OCI-LY3 (cell line): Measurements from ENCODE around the gene PFAS.

Experiments
- H2AFZ ChIP-seq: fragments of 200-600, 300-600 bp; shearing (Covaris generic); 2 replicates; pipeline ENCODE4 v1.6.0; 2014; ENCODE audit warnings: antibody characterized with exemption, low read depth, low read length
- H3K27ac ChIP-seq: fragments of 200-600, 300-600 bp; sonication (generic); 2 replicates; pipeline ENCODE4 v1.5.1; 2014; ENCODE audit warnings: mild to moderate bottlenecking, low read length, moderate library complexity, mixed read lengths
- H3K27me3 ChIP-seq: fragments of 200-600, 300-600 bp; sonication (generic); 2 replicates; pipeline ENCODE4 v1.6.1; 2014; ENCODE audit warnings: low read depth, low read length, mixed read lengths
- H3K36me3 ChIP-seq: fragments of 200-600, 300-600 bp; sonication (generic); replicated peaks from 2 replicates; pipeline ENCODE3; 2014; ENCODE audit warnings: low read depth, low read length, mixed read lengths
- H3K4me1 ChIP-seq: fragments of 300-600, 200-600 bp; sonication (generic); 2 replicates; pipeline ENCODE4 v1.6.1; 2014; ENCODE audit warnings: low read length, mixed read lengths
- H3K4me2 ChIP-seq: fragments of 200-600, 300-600 bp; sonication (generic); 2 replicates; pipeline ENCODE4 v1.6.1; 2014; ENCODE audit warnings: low read length, mixed read lengths
- H3K4me3 ChIP-seq: fragments of 300-600, 200-600 bp; sonication (generic); 2 replicates; pipeline ENCODE4 v1.5.1; 2014; ENCODE audit warnings: antibody characterized with exemption, mild to moderate bottlenecking, low read length, moderate library complexity
- H3K79me2 ChIP-seq: fragments of 300-600, 200-600 bp; shearing (Covaris generic); 2 replicates; pipeline ENCODE4 v1.6.1; 2014; ENCODE audit warnings: mild to moderate bottlenecking, low read length, mixed read lengths
- H3K9ac ChIP-seq: fragments of 300-600, 200-600 bp; shearing (Covaris generic); 2 replicates; pipeline ENCODE4 v1.6.0; 2014; ENCODE audit warnings: mild to moderate bottlenecking, low read length, moderate library complexity
- H3K9me3 ChIP-seq: fragments of 200-600, 300-600 bp; shearing (Covaris generic); 2 replicates; pipeline ENCODE4 v1.6.1; 2014; ENCODE audit warnings: low read length, mixed read lengths; ENCODE audit not compliant: insufficient read depth
- H4K20me1 ChIP-seq: fragments of 200-600, 300-600 bp; sonication (generic); 2 replicates; pipeline ENCODE4 v1.6.1; 2016; ENCODE audit warnings: low read length, mixed read lengths; ENCODE audit not compliant: insufficient read depth
- EZH2phosphoT487 ChIP-seq: fragments of 200-600 bp; shearing (Covaris generic); IDR thresholded peaks from 2 replicates; pipeline ENCODE4 v1.6.1; 2018; ENCODE audit warnings: antibody characterized with exemption, mixed run types, low read depth
- TF ChIP-seq, protein P1 (sequence below): fragments of 200-600, 300-600 bp; sonication (generic); IDR thresholded peaks from 2 replicates; pipeline ENCODE4 v1.5.1; 2014; ENCODE audit warnings: antibody characterized with exemption, low read length, low read depth

PFAS gene

DNA sequence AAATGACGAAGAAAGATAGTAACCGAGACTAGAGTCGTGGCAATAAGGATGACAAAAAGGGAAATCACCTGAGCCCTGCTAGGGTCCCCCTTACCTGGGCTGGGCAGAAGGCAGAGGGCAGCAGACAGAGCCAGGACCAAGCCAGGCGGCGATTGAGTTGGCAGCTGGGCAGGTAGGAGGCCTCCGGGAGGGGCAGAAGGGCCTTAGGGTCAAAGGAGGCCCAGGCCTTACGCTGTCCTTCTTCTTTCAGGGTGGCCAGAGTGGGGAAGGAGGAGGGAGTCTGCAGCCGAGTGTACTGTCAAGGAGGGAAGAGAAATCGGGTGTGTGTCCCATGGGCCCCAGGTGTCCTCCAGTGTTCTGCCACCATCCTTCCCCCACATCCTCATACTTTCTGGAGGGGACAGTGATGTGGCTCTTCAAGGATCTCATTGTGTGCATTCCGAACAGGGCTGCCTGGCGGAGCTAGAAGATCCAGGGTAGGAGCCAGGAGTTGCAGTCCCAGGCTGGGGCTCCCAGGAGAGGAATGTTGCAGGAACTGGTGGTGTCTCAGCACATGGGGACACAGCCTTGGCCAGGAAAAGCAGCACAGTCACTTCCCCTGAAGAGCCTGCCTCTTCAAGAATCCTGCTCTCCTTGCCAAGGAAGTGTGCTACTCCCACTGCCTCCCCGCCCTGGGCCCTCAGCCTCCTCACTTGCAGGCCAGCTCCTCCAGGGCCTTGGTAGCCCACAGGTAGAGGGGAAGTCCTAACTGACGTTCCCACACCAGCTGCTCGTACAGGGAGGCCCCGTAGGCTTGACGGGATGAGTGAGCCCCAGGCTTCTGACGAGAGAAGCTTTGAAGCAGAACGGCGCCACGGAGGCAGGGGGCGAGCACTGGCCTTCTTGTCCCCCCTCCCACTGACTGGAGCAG lies 14.5 kb upstream of the PFAS start:
- peaks cover 12% of the 10 kb centered on the region for H3K36me3 ChIP-seq
- no peak overlapping the region for H3K9ac ChIP-seq
- no peaks in the 10 kb centered on the region for H3K27me3 ChIP-seq

DNA sequence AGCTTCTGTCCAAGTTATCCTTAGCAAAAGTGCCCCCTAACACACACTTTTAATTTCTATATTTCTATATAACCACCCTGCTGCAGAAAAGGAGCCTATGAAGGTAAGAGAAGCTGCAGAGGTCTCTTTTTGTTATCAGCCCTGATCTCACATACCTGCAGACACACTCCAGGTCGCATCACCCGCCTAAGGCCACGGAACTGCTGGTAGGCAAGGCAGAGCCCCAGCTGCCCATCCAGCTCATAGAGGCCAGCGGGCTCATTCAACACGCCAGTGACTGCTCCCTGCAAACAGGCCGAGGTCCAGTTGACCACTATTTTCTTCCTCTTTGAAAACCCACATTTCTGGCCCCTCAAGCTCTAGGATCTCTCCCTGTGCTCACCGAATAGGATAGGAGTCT lies 13.4 kb upstream of the PFAS start:
- TF ChIP-seq EZH2phosphoT487 = no peak
- TF ChIP-seq, protein P1, sequence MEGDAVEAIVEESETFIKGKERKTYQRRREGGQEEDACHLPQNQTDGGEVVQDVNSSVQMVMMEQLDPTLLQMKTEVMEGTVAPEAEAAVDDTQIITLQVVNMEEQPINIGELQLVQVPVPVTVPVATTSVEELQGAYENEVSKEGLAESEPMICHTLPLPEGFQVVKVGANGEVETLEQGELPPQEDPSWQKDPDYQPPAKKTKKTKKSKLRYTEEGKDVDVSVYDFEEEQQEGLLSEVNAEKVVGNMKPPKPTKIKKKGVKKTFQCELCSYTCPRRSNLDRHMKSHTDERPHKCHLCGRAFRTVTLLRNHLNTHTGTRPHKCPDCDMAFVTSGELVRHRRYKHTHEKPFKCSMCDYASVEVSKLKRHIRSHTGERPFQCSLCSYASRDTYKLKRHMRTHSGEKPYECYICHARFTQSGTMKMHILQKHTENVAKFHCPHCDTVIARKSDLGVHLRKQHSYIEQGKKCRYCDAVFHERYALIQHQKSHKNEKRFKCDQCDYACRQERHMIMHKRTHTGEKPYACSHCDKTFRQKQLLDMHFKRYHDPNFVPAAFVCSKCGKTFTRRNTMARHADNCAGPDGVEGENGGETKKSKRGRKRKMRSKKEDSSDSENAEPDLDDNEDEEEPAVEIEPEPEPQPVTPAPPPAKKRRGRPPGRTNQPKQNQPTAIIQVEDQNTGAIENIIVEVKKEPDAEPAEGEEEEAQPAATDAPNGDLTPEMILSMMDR = no peak
- no peak overlapping the region for H3K4me3 ChIP-seq
- H3K36me3 ChIP-seq = peaks cover 12% of the 10 kb centered on the region
- H4K20me1 ChIP-seq = no peaks in the 10 kb centered on the region
- no peak overlapping the region for H3K4me2 ChIP-seq
- no peaks in the 10 kb centered on the region for H3K9me3 ChIP-seq
- no peaks in the 10 kb centered on the region for H3K27me3 ChIP-seq
- H3K27ac ChIP-seq = no peak overlapping the region
- H3K4me1 ChIP-seq = no peaks in the 10 kb centered on the region
- no peak overlapping the region for H3K9ac ChIP-seq
- H2AFZ ChIP-seq = no peak overlapping the region
- no peaks in the 10 kb centered on the region for H3K79me2 ChIP-seq

More for the DNA sequence above, 14.5 kb upstream of the PFAS start:
- H3K27ac ChIP-seq = no peak overlapping the region
- no peaks in the 10 kb centered on the region for H3K4me1 ChIP-seq
- no peaks in the 10 kb centered on the region for H4K20me1 ChIP-seq
- H3K79me2 ChIP-seq = no peaks in the 10 kb centered on the region
- H3K4me3 ChIP-seq = no peak overlapping the region
- TF ChIP-seq, protein P1 = no peak
- TF ChIP-seq EZH2phosphoT487 = no peak
- no peaks in the 10 kb centered on the region for H3K9me3 ChIP-seq
- H3K4me2 ChIP-seq = no peak overlapping the region
- no peak overlapping the region for H2AFZ ChIP-seq

DNA sequence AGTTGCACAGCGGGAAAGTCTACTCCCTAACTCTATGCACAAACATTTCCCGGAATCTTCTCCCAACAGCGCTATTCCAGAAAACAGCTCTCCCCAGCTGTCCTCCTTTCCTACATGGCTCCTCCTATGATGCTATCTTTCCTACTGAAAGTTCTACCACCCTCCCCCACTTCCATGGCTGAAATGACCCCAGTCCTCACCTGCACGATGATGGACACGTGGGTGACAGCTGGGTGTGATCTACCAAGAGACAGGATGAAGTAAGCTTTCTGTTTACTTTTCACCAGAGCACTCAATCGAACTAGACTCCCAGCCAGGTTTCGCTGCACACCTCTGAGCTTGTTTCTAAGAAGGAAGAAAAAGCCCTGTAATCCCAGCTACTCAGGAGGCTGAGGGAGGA lies 11.9 kb upstream of the PFAS start:
- Histone ChIP-seq H3K4me2 (no peak overlapping the region), H4K20me1 (no peaks in the 10 kb centered on the region), H3K36me3 (peaks cover 11% of the 10 kb centered on the region), H3K4me3 (no peak overlapping the region), H3K27ac (no peak overlapping the region), H3K27me3 (no peaks in the 10 kb centered on the region), H3K9ac (no peak overlapping the region), H3K9me3 (no peaks in the 10 kb centered on the region), H3K79me2 (no peaks in the 10 kb centered on the region), H2AFZ (no peak overlapping the region), H3K4me1 (no peaks in the 10 kb centered on the region)
- no peak for TF ChIP-seq EZH2phosphoT487
- TF ChIP-seq, protein P1 = no peak

DNA sequence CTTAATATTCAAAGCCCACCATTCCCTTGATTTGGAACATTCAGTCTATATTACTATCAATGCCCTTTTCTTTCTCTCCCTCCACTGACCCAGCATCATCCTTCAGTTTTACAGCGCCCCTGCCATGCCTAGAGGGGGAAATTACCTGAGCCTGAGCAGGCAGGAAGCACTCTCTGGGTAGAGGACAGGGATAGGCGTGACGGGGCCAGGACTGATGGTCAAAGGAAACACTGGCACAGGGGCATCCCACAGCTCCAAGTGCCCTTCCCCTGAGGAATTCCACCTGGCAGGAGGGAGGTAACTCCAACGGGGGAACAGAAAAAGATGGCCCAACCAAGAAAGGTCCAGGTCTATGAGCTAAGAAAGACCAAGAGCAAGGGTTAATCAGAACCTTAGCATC lies 11.2 kb upstream of the PFAS start:
- H3K4me3 ChIP-seq = no peak overlapping the region
- H3K4me2 ChIP-seq = no peak overlapping the region
- H4K20me1 ChIP-seq = no peaks in the 10 kb centered on the region
- TF ChIP-seq, protein P1 = no peak
- TF ChIP-seq EZH2phosphoT487 = no peak
- H3K9me3 ChIP-seq = no peaks in the 10 kb centered on the region
- no peak overlapping the region for H3K27ac ChIP-seq
- no peak overlapping the region for H3K9ac ChIP-seq
- H3K4me1 ChIP-seq = no peaks in the 10 kb centered on the region
- H3K79me2 ChIP-seq = no peaks in the 10 kb centered on the region
- no peak overlapping the region for H2AFZ ChIP-seq
- H3K36me3 ChIP-seq = peaks cover 4% of the 10 kb centered on the region
- no peaks in the 10 kb centered on the region for H3K27me3 ChIP-seq
